ENCODE measurements around the gene SMAD1.

The SMAD1 gene

GRCh38 chr4:145488310-145488709 lies 6.7 kb downstream of the SMAD1 start:
- Histone ChIP-seq H3K27me3 (ENCODE audit: control insufficient read depth, low read length) (no peaks in the 10 kb centered on the region), H3K9me3 (ENCODE audit: control insufficient read depth, insufficient read depth, low read length) (no peaks in the 10 kb centered on the region), H3K4me3 (ENCODE audit: low read length) (peak overlapping the region; percentile 63), H3K36me3 (ENCODE audit: control insufficient read depth, low read length) (peaks cover 36% of the 10 kb centered on the region), H3F3A (ENCODE audit: control insufficient read depth, insufficient read depth) (peaks cover 12% of the 10 kb centered on the region), H3K9me2 (replicated peaks; ENCODE audit: control insufficient read depth, low read length) (no peaks in the 10 kb centered on the region), H3K79me2 (ENCODE audit: control insufficient read depth, low read length) (peaks cover 98% of the 10 kb centered on the region), H4K20me1 (ENCODE audit: control insufficient read depth, insufficient read depth, low read depth, low read length) (peaks cover 13% of the 10 kb centered on the region), H3K27ac (ENCODE audit: low read depth, low read length) (peak overlapping the region; percentile 75), H3K4me1 (ENCODE audit: control insufficient read depth, low read length) (peaks cover 96% of the 10 kb centered on the region), H3K4me2 (ENCODE audit: low read length) (peak overlapping the region; percentile 74)
- TF ChIP-seq EZH2phosphoT487 (IDR thresholded peaks at IDR 0.05; ENCODE audit: borderline replicate concordance, low read length), result no peak
- TF ChIP-seq, protein P1, sequence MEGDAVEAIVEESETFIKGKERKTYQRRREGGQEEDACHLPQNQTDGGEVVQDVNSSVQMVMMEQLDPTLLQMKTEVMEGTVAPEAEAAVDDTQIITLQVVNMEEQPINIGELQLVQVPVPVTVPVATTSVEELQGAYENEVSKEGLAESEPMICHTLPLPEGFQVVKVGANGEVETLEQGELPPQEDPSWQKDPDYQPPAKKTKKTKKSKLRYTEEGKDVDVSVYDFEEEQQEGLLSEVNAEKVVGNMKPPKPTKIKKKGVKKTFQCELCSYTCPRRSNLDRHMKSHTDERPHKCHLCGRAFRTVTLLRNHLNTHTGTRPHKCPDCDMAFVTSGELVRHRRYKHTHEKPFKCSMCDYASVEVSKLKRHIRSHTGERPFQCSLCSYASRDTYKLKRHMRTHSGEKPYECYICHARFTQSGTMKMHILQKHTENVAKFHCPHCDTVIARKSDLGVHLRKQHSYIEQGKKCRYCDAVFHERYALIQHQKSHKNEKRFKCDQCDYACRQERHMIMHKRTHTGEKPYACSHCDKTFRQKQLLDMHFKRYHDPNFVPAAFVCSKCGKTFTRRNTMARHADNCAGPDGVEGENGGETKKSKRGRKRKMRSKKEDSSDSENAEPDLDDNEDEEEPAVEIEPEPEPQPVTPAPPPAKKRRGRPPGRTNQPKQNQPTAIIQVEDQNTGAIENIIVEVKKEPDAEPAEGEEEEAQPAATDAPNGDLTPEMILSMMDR (IDR thresholded peaks at IDR 0.05; ENCODE audit: low read depth, low read length, poor library complexity, severe bottlenecking), result no peak

DNA sequence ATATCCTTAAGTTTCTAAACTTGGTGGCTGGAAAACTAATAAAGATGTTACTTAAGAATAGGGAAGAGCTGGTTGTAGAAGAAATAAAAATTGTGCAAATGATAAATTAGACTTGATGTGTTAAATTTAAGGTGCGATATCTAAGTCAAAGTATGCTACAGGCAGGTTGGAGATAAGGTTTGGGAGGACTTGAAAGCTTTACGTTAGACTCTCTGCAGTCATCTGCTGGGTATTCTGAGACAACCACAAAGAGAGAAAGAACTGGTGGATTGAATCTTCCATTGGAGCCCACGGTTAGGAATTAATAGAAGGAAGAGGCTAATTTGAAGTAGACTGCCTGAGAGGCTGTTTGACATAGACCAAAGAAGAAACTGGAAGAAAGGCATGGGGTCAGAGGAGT lies 7.9 kb downstream of the SMAD1 start:
- Histone ChIP-seq H3K27me3 (ENCODE audit: control insufficient read depth, low read length) (no peaks in the 10 kb centered on the region), H3K4me3 (ENCODE audit: low read length) (no peak overlapping the region), H3K36me3 (ENCODE audit: control insufficient read depth, low read length) (peaks cover 33% of the 10 kb centered on the region), H4K20me1 (ENCODE audit: control insufficient read depth, insufficient read depth, low read depth, low read length) (peaks cover 13% of the 10 kb centered on the region), H3K9me2 (replicated peaks; ENCODE audit: control insufficient read depth, low read length) (no peaks in the 10 kb centered on the region), H3K79me2 (ENCODE audit: control insufficient read depth, low read length) (peaks cover 98% of the 10 kb centered on the region), H3K27ac (ENCODE audit: low read depth, low read length) (no peak overlapping the region), H3K4me2 (ENCODE audit: low read length) (peak overlapping the region; percentile 17; the same call in 1 of the 2 replicates), H3F3A (ENCODE audit: control insufficient read depth, insufficient read depth) (peaks cover 12% of the 10 kb centered on the region), H3K9me3 (ENCODE audit: control insufficient read depth, insufficient read depth, low read length) (no peaks in the 10 kb centered on the region), H3K4me1 (ENCODE audit: control insufficient read depth, low read length) (peaks cover 96% of the 10 kb centered on the region)
- no peak for TF ChIP-seq EZH2phosphoT487 (IDR thresholded peaks at IDR 0.05; ENCODE audit: borderline replicate concordance, low read length)
- TF ChIP-seq, protein P1 (IDR thresholded peaks at IDR 0.05; ENCODE audit: low read depth, low read length, poor library complexity, severe bottlenecking), result no peak

DNA sequence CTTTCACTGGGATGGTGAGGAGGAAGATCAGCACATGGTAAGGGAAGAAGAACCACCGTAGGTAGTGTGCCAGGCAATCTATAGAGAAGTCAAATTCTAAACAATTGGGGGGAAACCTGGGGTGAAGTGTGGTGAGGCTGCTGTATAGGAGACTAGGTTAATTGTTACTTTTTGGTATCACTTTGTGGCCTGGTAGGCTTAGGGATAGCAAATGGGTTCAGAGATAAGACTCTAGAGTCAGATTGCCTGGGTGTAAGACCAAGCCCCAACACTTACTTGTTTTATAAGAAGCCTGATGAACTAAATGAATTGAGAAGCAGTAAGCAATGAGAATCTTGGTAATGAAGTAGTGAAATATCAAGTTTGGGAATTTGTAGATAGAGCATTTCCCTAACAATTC lies 8.7 kb downstream of the SMAD1 start:
- Histone ChIP-seq H3K4me1 (ENCODE audit: control insufficient read depth, low read length) (peaks cover 97% of the 10 kb centered on the region), H3K27ac (ENCODE audit: low read depth, low read length) (no peak overlapping the region), H3K36me3 (ENCODE audit: control insufficient read depth, low read length) (peaks cover 33% of the 10 kb centered on the region), H3K4me2 (ENCODE audit: low read length) (peak overlapping the region; percentile 17), H3K4me3 (ENCODE audit: low read length) (no peak overlapping the region), H3K9me3 (ENCODE audit: control insufficient read depth, insufficient read depth, low read length) (no peaks in the 10 kb centered on the region), H3K27me3 (ENCODE audit: control insufficient read depth, low read length) (no peaks in the 10 kb centered on the region), H3K9me2 (replicated peaks; ENCODE audit: control insufficient read depth, low read length) (no peaks in the 10 kb centered on the region), H3F3A (ENCODE audit: control insufficient read depth, insufficient read depth) (peaks cover 12% of the 10 kb centered on the region), H4K20me1 (ENCODE audit: control insufficient read depth, insufficient read depth, low read depth, low read length) (peaks cover 13% of the 10 kb centered on the region), H3K79me2 (ENCODE audit: control insufficient read depth, low read length) (peaks cover 98% of the 10 kb centered on the region)
- TF ChIP-seq EZH2phosphoT487 (IDR thresholded peaks at IDR 0.05; ENCODE audit: borderline replicate concordance, low read length), result no peak
- TF ChIP-seq, protein P1 (IDR thresholded peaks at IDR 0.05; ENCODE audit: low read depth, low read length, poor library complexity, severe bottlenecking), result no peak

Measured in DOHH2 (cell line).